GM15510 (cell line): Measurements from ENCODE around the gene KLF15.

ENCODE experiments used
- POLR2A ChIP-seq: IDR thresholded peaks from 3 replicates; pipeline ENCODE4 v1.6.1; 2011; ENCODE audit warnings: borderline replicate concordance; ENCODE audit not compliant: insufficient read length; ENCODE audit errors: extremely low read depth

KLF15 gene

DNA sequence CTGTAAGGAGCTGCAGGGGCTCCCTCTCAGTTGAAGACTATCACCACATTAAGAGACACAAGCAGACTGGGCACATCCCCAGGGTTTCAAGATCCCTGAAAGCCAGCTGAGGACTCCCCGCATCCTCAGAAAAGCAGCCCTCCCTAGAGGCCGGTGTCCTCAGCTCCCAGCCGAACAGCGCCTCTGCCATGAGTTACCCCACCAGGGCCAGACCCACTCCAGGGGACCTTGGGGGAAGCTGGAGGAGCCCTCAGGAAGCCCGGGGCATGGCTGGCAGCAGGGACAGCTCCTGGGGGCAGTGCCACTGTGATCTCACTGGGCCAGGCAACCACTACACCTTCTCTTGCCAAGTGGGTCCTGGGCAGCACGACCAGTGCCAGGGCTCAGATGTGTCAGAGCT lies 8.1 kb downstream of the KLF15 start:
- TF ChIP-seq POLR2A: no peak

DNA sequence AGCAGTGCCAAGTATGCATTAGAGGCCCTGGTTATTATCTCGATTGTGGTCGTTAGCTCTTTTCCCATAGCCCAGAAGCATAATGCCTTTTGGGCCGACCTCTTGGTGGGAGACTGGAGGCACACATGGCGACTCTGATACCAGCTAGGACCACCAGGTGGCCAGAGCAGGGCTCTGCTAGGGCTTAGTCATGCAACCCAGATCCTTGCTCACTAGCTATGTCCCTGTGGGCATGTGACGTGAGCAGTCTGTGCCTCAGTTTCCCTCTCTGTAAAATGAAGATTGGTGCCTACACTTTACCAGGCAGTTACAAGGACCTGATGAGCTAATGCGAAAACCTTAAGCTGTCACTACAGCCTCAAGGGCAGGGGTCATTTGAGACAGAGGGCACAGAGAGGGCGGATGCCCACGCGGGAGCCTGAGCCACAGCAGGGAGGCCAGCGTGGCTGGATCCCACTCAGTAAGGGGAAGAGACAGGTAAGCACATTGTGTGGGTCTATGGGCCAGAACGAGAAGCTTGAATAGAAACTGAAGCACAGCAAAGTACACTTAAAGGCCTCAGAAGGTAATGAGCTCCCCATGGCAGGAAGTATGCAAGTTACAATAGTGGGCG lies 8.8 kb downstream of the KLF15 start:
- TF ChIP-seq POLR2A: no peak

GRCh38 chr3:126347543-126348161 lies 9.6 kb downstream of the KLF15 start:
- no peak for TF ChIP-seq POLR2A

DNA sequence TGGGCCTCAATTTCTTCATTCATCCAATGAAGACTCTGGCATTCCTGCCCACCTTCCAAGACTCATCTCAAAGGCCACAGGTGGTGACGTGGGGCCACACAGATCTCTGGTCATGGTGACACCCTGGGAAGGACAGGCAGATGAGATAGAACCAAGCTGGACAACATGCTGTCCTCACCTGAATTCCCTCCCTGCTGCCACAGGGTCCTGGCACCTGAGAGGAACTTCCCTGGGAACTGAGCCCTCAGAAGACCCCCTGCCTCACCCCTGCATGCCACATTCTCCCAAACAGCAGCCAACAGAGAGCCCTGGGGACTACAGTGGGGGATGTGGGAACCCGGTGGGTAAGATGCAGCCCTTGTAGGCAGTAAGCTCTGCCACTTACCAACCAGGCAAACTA lies 10.7 kb downstream of the KLF15 start:
- TF ChIP-seq POLR2A: no peak

- TF ChIP-seq POLR2A: no peak
Measured at GRCh38 chr3:126345641-126346460, 11.4 kb downstream of the KLF15 start.

- no peak for TF ChIP-seq POLR2A
Measured at GRCh38 chr3:126345231-126345630, 12.0 kb downstream of the KLF15 start.

GRCh38 chr3:126344380-126345041 lies 12.7 kb downstream of the KLF15 start:
- no peak for TF ChIP-seq POLR2A

DNA sequence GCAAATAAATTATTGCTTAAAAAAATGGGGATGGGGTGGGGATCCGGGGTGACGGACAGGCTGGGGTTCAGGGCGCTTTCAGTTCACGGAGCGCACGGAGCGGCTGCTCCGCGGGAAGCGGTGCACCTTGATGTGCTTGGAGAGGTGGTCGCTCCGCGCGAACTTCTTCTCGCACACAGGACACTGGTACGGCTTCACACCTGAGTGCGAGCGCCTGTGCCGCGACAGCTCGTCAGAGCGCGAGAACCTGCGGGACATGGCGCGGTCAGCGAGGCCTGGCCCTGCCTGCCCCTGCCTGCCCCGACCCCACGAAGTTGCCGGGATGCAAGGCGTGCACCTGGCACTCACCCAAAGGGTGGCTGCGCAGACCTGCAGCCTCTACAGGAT lies 13.6 kb downstream of the KLF15 start:
- no peak for TF ChIP-seq POLR2A

DNA sequence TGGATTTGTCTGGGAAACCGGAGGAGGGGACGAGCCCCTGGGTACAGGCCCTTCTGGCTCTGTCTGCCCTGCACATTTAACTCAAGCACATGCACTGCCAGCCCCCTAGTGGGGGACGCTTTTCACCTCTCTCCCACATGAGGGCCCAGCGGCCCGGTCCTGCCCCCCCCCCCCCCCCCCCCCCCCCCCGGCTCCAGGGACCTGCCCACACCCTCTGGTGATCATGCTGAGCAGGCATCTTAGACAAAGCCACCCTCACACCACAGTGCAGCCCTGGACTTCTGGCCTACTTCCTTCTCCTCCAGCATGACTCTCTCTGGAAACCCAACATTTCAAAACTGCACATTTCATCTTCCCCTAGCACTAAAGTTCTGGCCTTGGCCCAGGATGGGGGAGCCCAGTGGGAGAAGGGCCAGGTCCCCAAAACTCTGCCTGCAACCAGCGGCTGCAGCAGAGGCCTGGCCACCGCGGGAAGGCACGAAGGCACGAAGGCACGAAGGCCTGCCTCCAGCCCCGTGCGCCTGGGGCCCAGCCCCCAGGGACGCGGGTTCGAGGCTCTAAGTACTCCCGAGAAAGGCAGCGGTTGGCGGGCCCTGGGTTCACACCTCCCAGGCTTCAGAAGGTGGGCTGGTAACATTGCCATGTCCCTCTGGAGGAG lies 14.1 kb downstream of the KLF15 start:
- TF ChIP-seq POLR2A: no peak

GRCh38 chr3:126342211-126342610 lies 15.0 kb downstream of the KLF15 start:
- TF ChIP-seq POLR2A: no peak

DNA sequence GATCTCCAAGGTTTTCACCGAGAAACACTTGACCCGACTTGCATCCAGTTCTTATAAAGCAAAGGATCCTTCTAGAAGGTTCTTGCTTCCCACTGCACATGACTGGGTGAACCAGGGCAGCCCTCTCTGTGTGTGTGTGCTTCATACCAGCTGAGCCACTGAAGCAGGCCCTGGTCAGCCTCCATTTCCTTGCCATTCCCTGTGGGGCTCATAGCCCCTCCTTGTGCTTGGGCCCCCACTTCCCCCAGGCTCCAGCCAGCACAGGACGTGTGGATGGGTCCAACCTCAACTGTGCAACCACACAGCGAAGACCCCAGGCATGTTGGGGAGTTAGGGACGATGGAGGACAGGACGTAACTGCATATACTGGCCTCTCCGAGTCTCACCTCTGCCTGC lies 15.5 kb downstream of the KLF15 start:
- TF ChIP-seq POLR2A: no peak

DNA sequence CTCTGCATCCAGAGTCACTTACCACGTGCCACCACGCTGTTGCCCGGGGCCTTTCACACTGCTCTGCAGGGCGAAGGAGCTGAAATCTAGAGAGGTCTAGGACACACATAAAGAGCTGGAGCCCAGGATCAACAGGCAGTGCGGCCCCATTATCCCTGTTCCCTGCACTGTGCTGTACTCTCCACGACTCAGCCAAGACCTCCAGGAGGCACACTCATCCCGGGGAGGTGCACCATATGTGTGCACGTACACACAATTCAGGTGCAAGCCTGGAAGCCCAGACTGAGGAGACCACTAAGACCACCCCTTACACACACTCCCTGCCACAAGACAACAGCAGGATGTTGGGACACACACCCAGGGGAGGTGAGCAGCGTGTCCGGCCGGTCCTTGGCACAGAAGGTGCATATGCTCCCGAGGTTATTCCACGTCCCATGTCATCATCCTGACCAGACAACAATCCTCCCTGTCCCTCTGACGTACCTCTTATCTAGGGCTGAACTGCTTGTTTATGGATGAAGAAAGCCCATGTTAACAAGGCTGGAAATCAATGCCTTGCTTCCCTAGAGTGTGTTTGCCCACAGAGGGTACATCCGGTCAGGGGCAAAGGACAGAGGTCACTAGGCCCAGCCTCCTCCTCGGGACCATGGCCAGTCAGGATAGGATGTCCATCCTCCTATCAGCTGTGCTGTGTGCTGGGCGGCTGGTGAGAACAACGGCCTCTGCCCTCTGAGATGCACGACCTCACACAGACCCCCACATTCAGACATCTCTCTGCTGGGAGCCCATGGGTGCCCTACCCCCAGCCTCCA lies 16.1 kb downstream of the KLF15 start:
- TF ChIP-seq POLR2A: no peak

- no peak for TF ChIP-seq POLR2A
Measured at GRCh38 chr3:126340596-126340942, 16.6 kb downstream of the KLF15 start.

DNA sequence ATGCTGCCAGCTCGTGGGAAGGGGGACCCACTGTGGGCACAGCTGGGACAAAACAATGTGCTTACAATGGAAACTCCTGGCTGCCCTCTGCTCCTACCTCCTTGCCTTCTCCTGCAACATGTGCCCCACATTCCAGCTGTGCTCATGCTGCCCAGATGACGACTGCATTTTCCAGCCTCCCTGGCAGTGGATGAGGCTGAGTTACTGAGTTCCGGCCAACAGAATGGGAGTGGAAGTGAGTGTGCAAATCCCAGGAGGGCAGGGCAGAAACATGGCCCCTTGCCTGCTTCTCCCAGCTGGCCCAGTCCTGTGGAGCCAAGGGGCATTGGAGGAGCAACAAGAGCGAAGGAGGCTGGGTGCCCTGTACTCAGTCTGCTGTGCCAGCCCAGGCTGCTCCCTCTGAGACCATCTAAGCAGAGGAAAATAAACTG lies 17.1 kb downstream of the KLF15 start:
- TF ChIP-seq POLR2A: no peak
